Naive thymus-derived CD4-positive, alpha-beta T cell (primary cell): ENCODE data around the gene CDHR1. TPM values are rescaled to one million over a fixed set of nuclear protein-coding genes. Genes with fewer than 3 reads are reported as not detected.
A peak's percentile ranks its signal among the peaks of the same experiment; 100 is the strongest.

Experiments used
- ATAC-seq: fragments of 150-1000 bp; cut with Tn5 transposase; 2 replicates; pipeline ENCODE4 v1.10.0; 2021; ENCODE audit warnings: mild to moderate bottlenecking, moderate library complexity
- CTCF ChIA-PET: fragments of 350-600 bp; sonication (Branson Sonifier 250); formaldehyde crosslinking; loops from one replicate; lab custom pipeline; 2021; ENCODE audit warnings: antibody characterized with exemption; lab: Charles Lee
- POLR2A ChIA-PET: fragments of 350-600 bp; sonication (Branson Sonifier 250); formaldehyde crosslinking; loops from one replicate; lab custom pipeline; 2021; ENCODE audit warnings: antibody characterized with exemption, inconsistent platforms; lab: Charles Lee
- DNase-seq, 9 donors: peaks; one replicate each; pipeline versions ENCODE4 v3.0.0 to v3.0.0-alpha.2; 2020 to 2022; ENCODE audit warnings: mixed read lengths in 1 of 9
- H3K27ac ChIP-seq: one replicate; pipeline ENCODE4 v1.7.0; 2013; ENCODE audit warnings: mild to moderate bottlenecking, low read depth, low read length, moderate library complexity
- H3K27me3 ChIP-seq, 2 donors: one replicate each; pipeline ENCODE4 v1.7.0; 2013; ENCODE audit warnings: low read length in 2 of 2, mild to moderate bottlenecking in 2 of 2, moderate library complexity in 2 of 2; ENCODE audit not compliant: control insufficient read depth in 2 of 2, insufficient read depth in 2 of 2
- H3K36me3 ChIP-seq, 3 experiments: 1 replicate in 2 of 3; 2 replicates in 1 of 3; pipeline ENCODE4 v1.7.0; 2013; ENCODE audit warnings: low read length in 3 of 3, mild to moderate bottlenecking in 3 of 3, moderate library complexity in 1 of 3; ENCODE audit not compliant: insufficient read depth in 3 of 3, control insufficient read depth in 2 of 3
- H3K4me1 ChIP-seq, 2 donors: one replicate each; pipeline ENCODE4 v1.7.0; 2013; ENCODE audit warnings: low read length in 2 of 2, mild to moderate bottlenecking in 2 of 2, moderate library complexity in 1 of 2; ENCODE audit not compliant: control insufficient read depth in 2 of 2, insufficient read depth in 2 of 2
- H3K4me3 ChIP-seq: 2 replicates; pipeline ENCODE4 v1.7.0; 2013; ENCODE audit warnings: mild to moderate bottlenecking, low read length
- H3K9me3 ChIP-seq, 3 experiments: 1 replicate in 2 of 3; 2 replicates in 1 of 3; pipeline ENCODE4 v1.7.0; 2013; ENCODE audit warnings: low read length in 3 of 3; ENCODE audit not compliant: control insufficient read depth in 2 of 3
- H3K27ac Mint-ChIP-seq, 9 donors: one replicate each; pipeline ENCODE4 v1.8.0; 2020 to 2022; ENCODE audit warnings: mixed read lengths in 9 of 9, mild to moderate bottlenecking in 8 of 9, moderate library complexity in 5 of 9, inconsistent platforms in 2 of 9
- H3K27me3 Mint-ChIP-seq, 5 donors: one replicate each; pipeline ENCODE4 v1.8.0; 2021 to 2022; ENCODE audit warnings: mixed read lengths in 5 of 5, mild to moderate bottlenecking in 1 of 5
- H3K36me3 Mint-ChIP-seq, 5 donors: one replicate each; pipeline ENCODE4 v1.8.0; 2020 to 2022; ENCODE audit warnings: mixed read lengths in 5 of 5, mild to moderate bottlenecking in 3 of 5, inconsistent platforms in 1 of 5
- H3K4me1 Mint-ChIP-seq, 7 donors: one replicate each; pipeline ENCODE4 v1.8.0; 2020 to 2022; ENCODE audit warnings: mixed read lengths in 7 of 7, mild to moderate bottlenecking in 3 of 7, inconsistent platforms in 1 of 7
- H3K4me3 Mint-ChIP-seq, 10 donors: one replicate each; pipeline ENCODE4 v1.8.0; 2020 to 2022; ENCODE audit warnings: mild to moderate bottlenecking in 10 of 10, mixed read lengths in 10 of 10, moderate library complexity in 6 of 10, inconsistent platforms in 2 of 10
- H3K9me3 Mint-ChIP-seq, 11 donors: one replicate each; pipeline ENCODE4 v1.8.0; 2020 to 2022; ENCODE audit warnings: mixed read lengths in 11 of 11, mild to moderate bottlenecking in 4 of 11, inconsistent platforms in 1 of 11, moderate library complexity in 1 of 11
- intact Hi-C, 2 donors: fragments of 100-400 bp; cut with micrococcal nuclease; formaldehyde crosslinking; loops; one replicate each; pipeline ENCODE4 v1.15.1; 2023
- polyA plus RNA-seq, 2 donors: library from polyadenylated mRNA; unstranded; fragments of 300-500 nt; fragmentation: Illumina TruSeq; gene quantifications; one replicate each; pipeline ENCODE4 v1.2.3, GENCODE V29; 2021
- total RNA-seq, 6 experiments: library from RNA in 5 of 6; stranded (reverse) in 5 of 6; gene quantifications; 1 replicate in 5 of 6; 2 replicates in 1 of 6; pipeline ENCODE4 v1.2.3 and lab custom pipeline; 2021 to 2026

Gene CDHR1
- total and polyA plus RNA-seq, 7 experiments from 2014 or later, result 0.15 to 1.6 (median 0.30) TPM; not detected in 2

DNA sequence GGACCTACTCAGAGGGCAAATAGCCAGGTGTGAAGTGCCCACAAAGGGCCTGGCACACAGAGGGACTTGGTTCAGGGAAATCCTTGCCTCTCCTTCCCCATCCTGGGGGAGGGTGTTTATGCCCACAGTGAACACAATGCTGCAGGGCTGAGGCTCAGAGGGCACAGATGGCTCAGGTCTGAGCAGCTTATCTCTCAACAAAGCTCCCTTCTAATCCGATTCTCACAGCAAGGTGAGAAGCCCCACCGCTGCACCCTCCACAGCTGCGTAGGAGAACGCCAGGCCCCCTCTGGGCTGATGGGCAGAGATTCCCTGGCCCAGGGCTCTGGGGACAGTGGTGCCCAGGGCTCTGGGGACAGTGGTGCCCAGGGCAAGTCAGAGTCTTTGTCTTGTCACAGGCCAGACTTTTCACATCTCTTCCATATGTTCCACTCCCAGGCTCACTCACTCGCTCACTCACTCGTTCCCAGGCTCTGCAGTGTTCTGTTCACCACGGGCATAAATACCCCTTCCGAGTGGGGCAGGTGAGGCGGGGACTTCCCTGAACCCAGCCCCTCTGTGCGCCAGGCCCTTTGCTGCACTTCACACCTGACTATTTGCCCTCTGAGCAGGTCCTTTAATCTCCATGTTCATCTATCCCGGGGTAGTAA lies 8.7 kb upstream of the CDHR1 start:
- H3K36me3 ChIP-seq, result no peaks in the 10 kb centered on the region
- no peak overlapping the region for H3K4me3 ChIP-seq
- no peak for DNase-seq
- Mint-ChIP-seq H3K9me3 (peaks cover 0 to 4% (median 0%) of the 10 kb centered on the region in 11 donors), H3K4me1 (peaks cover 0 to 10% (median 5%) of the 10 kb centered on the region in 7 donors), H3K4me3 (no peak overlapping the region), H3K36me3 (no peaks in the 10 kb centered on the region), H3K27ac (no peak overlapping the region), H3K27me3 (peaks cover 0 to 3% (median 0%) of the 10 kb centered on the region in 5 donors)
- intact Hi-C loops, result no loop called here
- H3K27ac ChIP-seq, result no peak overlapping the region
- no peaks in the 10 kb centered on the region for H3K9me3 ChIP-seq
- POLR2A ChIA-PET, result interaction anchor here (0.7 kb wide), 1 partner anchor 9 kb away, joined by 3 read pairs; the partner anchor contains the start of gene CDHR1
- no peak for ATAC-seq
- H3K27me3 ChIP-seq, result no peaks in the 10 kb centered on the region
- H3K4me1 ChIP-seq, result peaks cover 4 to 5% of the 10 kb centered on the region in 2 donors
- CTCF ChIA-PET, result interaction anchor here (1.0 kb wide), 1 partner anchor 38 kb away, joined by 3 read pairs; no protein-coding TSS in a partner anchor

GRCh38 chr10:84188815-84189214 lies 5.5 kb upstream of the CDHR1 start:
- intact Hi-C loops, result no loop called here
- ChIA-PET CTCF (no interaction called here), POLR2A (no interaction called here)
- H3K27ac ChIP-seq, result no peak overlapping the region
- H3K9me3 ChIP-seq, result no peaks in the 10 kb centered on the region
- DNase-seq (no peak), ATAC-seq (no peak)
- Mint-ChIP-seq H3K27me3 (peaks cover 0 to 22% (median 5%) of the 10 kb centered on the region in 5 donors), H3K9me3 (no peaks in the 10 kb centered on the region), H3K4me1 (peaks cover 8 to 25% (median 15%) of the 10 kb centered on the region in 7 donors), H3K27ac (peak overlapping the region in 2 of 9 donors; percentile 14 to 43), H3K36me3 (no peaks in the 10 kb centered on the region), H3K4me3 (no peak overlapping the region)
- no peaks in the 10 kb centered on the region for H3K36me3 ChIP-seq
- H3K4me3 ChIP-seq, result no peak overlapping the region
- no peaks in the 10 kb centered on the region for H3K27me3 ChIP-seq
- peaks cover 14 to 20% of the 10 kb centered on the region in 2 donors for H3K4me1 ChIP-seq

DNA sequence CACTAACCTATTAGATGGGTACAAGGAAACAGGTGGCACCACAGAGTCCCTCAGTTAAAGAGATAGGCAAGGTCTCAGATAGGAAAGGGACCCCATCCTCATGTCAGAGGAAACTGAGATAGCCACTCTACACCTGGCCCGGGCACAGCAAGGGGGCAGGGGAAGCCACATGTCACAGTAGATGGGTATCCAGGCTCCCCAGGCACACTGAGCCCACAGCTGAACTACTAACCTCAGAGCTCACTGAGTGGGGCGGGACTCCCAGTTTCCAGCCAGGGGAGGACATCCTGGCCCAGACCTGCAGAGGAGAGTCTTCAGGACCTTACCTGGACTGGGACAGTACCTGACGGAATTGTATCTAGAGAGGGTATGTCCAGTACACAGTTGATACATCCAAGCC lies 3.7 kb upstream of the CDHR1 start:
- peaks cover 0 to 34% (median 9%) of the 10 kb centered on the region in 5 donors for H3K27me3 Mint-ChIP-seq
- no peak for DNase-seq
- H3K4me1 ChIP-seq, result peaks cover 18 to 24% of the 10 kb centered on the region in 2 donors
- no peak overlapping the region for H3K27ac ChIP-seq
- peak overlapping the region in 2 of 10 donors; percentile 6 to 11 for H3K4me3 Mint-ChIP-seq
- H3K36me3 Mint-ChIP-seq, result no peaks in the 10 kb centered on the region
- no peak overlapping the region for H3K4me3 ChIP-seq
- intact Hi-C loops, result loop anchor here in 1 of 2 donors (5.0 kb wide), 1 partner anchor 43 kb away; no protein-coding TSS in a partner anchor
- H3K4me1 Mint-ChIP-seq, result peaks cover 12 to 27% (median 16%) of the 10 kb centered on the region in 7 donors
- no peaks in the 10 kb centered on the region for H3K9me3 Mint-ChIP-seq
- H3K36me3 ChIP-seq, result no peaks in the 10 kb centered on the region
- H3K9me3 ChIP-seq, result no peaks in the 10 kb centered on the region
- H3K27ac Mint-ChIP-seq, result peak overlapping the region in 5 of 9 donors; percentile 46 to 70 (median 60)
- H3K27me3 ChIP-seq, result peaks cover 0 to 3% of the 10 kb centered on the region in 2 donors
- CTCF ChIA-PET, result interaction anchor here (0.8 to 1.2 kb wide), 2 partner anchors 9 to 21 kb away, joined by 3 to 4 read pairs; no protein-coding TSS in a partner anchor
- POLR2A ChIA-PET, result interaction anchor here (0.6 to 1.4 kb wide), 2 partner anchors 13 to 52 kb away, joined by 3 to 6 read pairs; no protein-coding TSS in a partner anchor
- peak; percentile 3 for ATAC-seq

DNA sequence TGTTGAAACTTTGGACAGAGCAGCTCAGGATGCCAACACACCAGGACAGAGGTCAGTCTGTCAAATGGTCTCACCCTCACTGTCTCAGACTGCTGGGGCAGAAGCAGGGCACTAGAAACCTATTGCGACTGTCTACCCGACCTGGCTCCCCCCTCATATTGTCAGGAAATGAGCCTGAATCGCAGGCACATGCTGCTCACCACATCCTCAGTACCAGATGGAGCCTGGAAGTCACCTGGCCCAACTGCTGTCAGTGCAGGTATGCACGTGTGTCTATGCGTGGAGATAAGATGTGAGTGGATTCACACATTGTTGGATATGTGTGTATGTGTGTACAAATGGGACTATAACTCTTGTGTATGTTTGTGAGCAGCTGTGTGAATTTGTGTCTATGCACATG lies 3.2 kb upstream of the CDHR1 start:
- no peaks in the 10 kb centered on the region for H3K9me3 ChIP-seq
- ATAC-seq (peak; percentile 78), DNase-seq (peak in 7 of 9 donors; percentile 24 to 74 (median 61))
- H3K4me1 ChIP-seq, result peaks cover 18 to 24% of the 10 kb centered on the region in 2 donors
- H3K4me3 ChIP-seq, result no peak overlapping the region
- ChIA-PET POLR2A (interaction anchor here (0.6 to 1.4 kb wide), 2 partner anchors 14 to 52 kb away, joined by 3 to 6 read pairs; no protein-coding TSS in a partner anchor), CTCF (interaction anchor here (0.7 to 1.2 kb wide), 4 partner anchors 9 to 384 kb away, joined by 3 to 4 read pairs (median 4); no protein-coding TSS in a partner anchor)
- no peaks in the 10 kb centered on the region for H3K36me3 ChIP-seq
- Mint-ChIP-seq H3K27me3 (peaks cover 0 to 39% (median 14%) of the 10 kb centered on the region in 5 donors), H3K27ac (peak overlapping the region in 8 of 9 donors; percentile 0 to 86 (median 52)), H3K36me3 (no peaks in the 10 kb centered on the region), H3K4me1 (peaks cover 12 to 28% (median 16%) of the 10 kb centered on the region in 7 donors), H3K9me3 (no peaks in the 10 kb centered on the region), H3K4me3 (peak overlapping the region in 5 of 10 donors; percentile 1 to 22 (median 9))
- H3K27ac ChIP-seq, result no peak overlapping the region
- peaks cover 0 to 3% of the 10 kb centered on the region in 2 donors for H3K27me3 ChIP-seq
- intact Hi-C loops, result loop anchor here in 1 of 2 donors (5.0 kb wide), 1 partner anchor 44 kb away; no protein-coding TSS in a partner anchor

- Histone ChIP-seq H3K4me3 (no peak overlapping the region), H3K27ac (no peak overlapping the region), H3K36me3 (no peaks in the 10 kb centered on the region), H3K9me3 (no peaks in the 10 kb centered on the region), H3K27me3 (peaks cover 0 to 3% of the 10 kb centered on the region in 2 donors), H3K4me1 (peaks cover 18 to 24% of the 10 kb centered on the region in 2 donors)
- Mint-ChIP-seq H3K4me1 (peaks cover 12 to 28% (median 16%) of the 10 kb centered on the region in 7 donors), H3K27me3 (peaks cover 0 to 55% (median 22%) of the 10 kb centered on the region in 5 donors), H3K36me3 (no peaks in the 10 kb centered on the region), H3K27ac (peak overlapping the region in 1 of 9 donors; percentile 28), H3K9me3 (no peaks in the 10 kb centered on the region), H3K4me3 (peak overlapping the region in 3 of 10 donors; percentile 15 to 75 (median 29))
- ChIA-PET POLR2A (no interaction called here), CTCF (no interaction called here)
- DNase-seq (no peak), ATAC-seq (no peak)
- intact Hi-C loops, result loop anchor here in 1 of 2 donors (5.0 kb wide), 1 partner anchor 46 kb away; no protein-coding TSS in a partner anchor
These were observed 1.0 kb upstream of the CDHR1 start for GRCh38 chr10:84193327-84193726.

DNA sequence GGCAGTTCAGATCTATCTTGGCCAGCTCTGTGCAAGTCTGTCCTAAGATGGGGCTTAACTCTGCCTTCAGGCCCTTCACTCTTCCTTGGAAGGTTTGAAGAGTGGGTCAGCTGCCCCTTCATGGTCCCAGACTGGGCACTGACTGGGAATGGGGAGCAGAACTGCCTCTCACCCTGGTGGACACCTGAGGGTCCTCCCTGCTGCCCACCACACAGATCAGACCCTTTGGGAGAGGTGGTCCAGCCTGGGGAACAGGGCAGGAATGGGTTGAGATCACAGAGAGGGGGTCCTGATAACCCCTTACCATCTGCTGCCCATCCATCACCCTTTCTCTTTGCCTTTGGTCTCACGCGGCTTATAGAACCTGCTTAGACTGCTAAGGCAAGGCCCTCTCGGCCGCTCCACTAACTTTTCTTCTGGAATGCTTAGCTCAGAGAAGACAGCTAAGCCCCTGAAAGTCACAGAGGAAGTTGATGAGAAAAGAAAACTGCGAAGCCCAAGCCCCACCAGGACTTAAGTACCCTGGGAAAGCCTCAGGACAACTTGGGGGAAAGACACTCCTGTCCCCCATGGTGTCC lies 402 bp upstream of the CDHR1 start:
- peak overlapping the region in 9 of 10 donors; percentile 43 to 75 (median 62) for H3K4me3 Mint-ChIP-seq
- no peaks in the 10 kb centered on the region for H3K9me3 Mint-ChIP-seq
- peak overlapping the region in 1 of 9 donors; percentile 28 for H3K27ac Mint-ChIP-seq
- ChIA-PET CTCF (interaction anchor here (1.7 kb wide), 1 partner anchor 46 kb away, joined by 5 read pairs; no protein-coding TSS in a partner anchor), POLR2A (interaction anchor here (0.6 kb wide), 1 partner anchor 87 kb away, joined by 4 read pairs; no protein-coding TSS in a partner anchor)
- DNase-seq, result no peak
- Histone ChIP-seq H3K27me3 (peaks cover 0 to 3% of the 10 kb centered on the region in 2 donors), H3K27ac (no peak overlapping the region), H3K4me3 (peak overlapping the region; percentile 52), H3K4me1 (peaks cover 18 to 24% of the 10 kb centered on the region in 2 donors), H3K9me3 (no peaks in the 10 kb centered on the region), H3K36me3 (no peaks in the 10 kb centered on the region)
- no peak for ATAC-seq
- no peaks in the 10 kb centered on the region for H3K36me3 Mint-ChIP-seq
- peaks cover 0 to 59% (median 22%) of the 10 kb centered on the region in 5 donors for H3K27me3 Mint-ChIP-seq
- peaks cover 12 to 28% (median 16%) of the 10 kb centered on the region in 7 donors for H3K4me1 Mint-ChIP-seq
- intact Hi-C loops, result loop anchor here in 1 of 2 donors (1.0 to 5.0 kb wide), 2 partner anchors 17 to 47 kb away; no protein-coding TSS in a partner anchor
